H9 (cell line): ENCODE results near the gene USP36. TPM values are rescaled to one million over a fixed set of nuclear protein-coding genes. Genes with fewer than 3 reads are reported as not detected.

Source experiments
- DNase-seq: peaks from one replicate; pipeline ENCODE4 v3.0.0-alpha.2; 2017
- H2AFZ ChIP-seq: one replicate; pipeline ENCODE4 v1.6.1; 2013; ENCODE audit warnings: mild to moderate bottlenecking, low read length, control low read depth, moderate library complexity
- H2AK5ac ChIP-seq: 2 replicates; pipeline ENCODE4 v1.6.1; 2013; ENCODE audit warnings: low read length, control low read depth, mixed read lengths; ENCODE audit not compliant: insufficient read length
- H2BK120ac ChIP-seq: one replicate; pipeline ENCODE4 v1.6.1; 2013; ENCODE audit warnings: low read depth, mild to moderate bottlenecking, low read length, control low read depth, inconsistent platforms; ENCODE audit not compliant: poor library complexity, severe bottlenecking
- H2BK12ac ChIP-seq: 2 replicates; pipeline ENCODE4 v1.6.1; 2013; ENCODE audit warnings: low read length, control low read depth, mixed read lengths, low read depth; ENCODE audit not compliant: insufficient read length
- H2BK15ac ChIP-seq: 2 replicates; pipeline ENCODE4 v1.6.1; 2013; ENCODE audit warnings: low read depth, low read length, control low read depth
- H2BK20ac ChIP-seq: one replicate; pipeline ENCODE4 v1.6.1; 2013; ENCODE audit warnings: low read depth, mild to moderate bottlenecking, low read length, control low read depth, inconsistent platforms; ENCODE audit not compliant: poor library complexity, severe bottlenecking
- H2BK5ac ChIP-seq: 2 replicates; pipeline ENCODE4 v1.6.1; 2013; ENCODE audit warnings: low read length, control low read depth, mixed read lengths; ENCODE audit not compliant: insufficient read length
- H3K14ac ChIP-seq: 2 replicates; pipeline ENCODE4 v1.6.1; 2013; ENCODE audit warnings: low read length, control low read depth; ENCODE audit not compliant: insufficient read depth
- H3K18ac ChIP-seq: 2 replicates; pipeline ENCODE4 v1.6.1; 2013; ENCODE audit warnings: low read depth, mild to moderate bottlenecking, mixed read lengths, low read length, control low read depth; ENCODE audit not compliant: insufficient read length
- H3K23ac ChIP-seq: 2 replicates; pipeline ENCODE4 v1.6.1; 2013; ENCODE audit warnings: low read length, control low read depth, mixed read lengths, low read depth; ENCODE audit not compliant: insufficient read length
- H3K23me2 ChIP-seq: 2 replicates; pipeline ENCODE4 v1.6.1; 2013; ENCODE audit warnings: low read depth, mild to moderate bottlenecking, mixed read lengths, low read length, control low read depth; ENCODE audit not compliant: insufficient read length, poor library complexity, severe bottlenecking
- H3K27ac ChIP-seq: 2 replicates; pipeline ENCODE4 v1.5.1; 2013; ENCODE audit warnings: low read length, control low read depth, mixed read lengths, low read depth; ENCODE audit not compliant: insufficient read length
- H3K27me3 ChIP-seq: 2 replicates; pipeline ENCODE4 v1.6.1; 2013; ENCODE audit warnings: low read length, control low read depth, inconsistent platforms; ENCODE audit not compliant: insufficient read depth
- H3K4ac ChIP-seq: 2 replicates; pipeline ENCODE4 v1.6.1; 2013; ENCODE audit warnings: low read depth, mild to moderate bottlenecking, control low read depth, inconsistent platforms, low read length, moderate library complexity
- H3K4me1 ChIP-seq: 2 replicates; pipeline ENCODE4 v1.6.1; 2013; ENCODE audit warnings: low read length, control low read depth, inconsistent platforms; ENCODE audit not compliant: insufficient read depth
- H3K4me2 ChIP-seq: 2 replicates; pipeline ENCODE4 v1.6.1; 2013; ENCODE audit warnings: low read length, control low read depth, mixed read lengths; ENCODE audit not compliant: insufficient read length, insufficient read depth
- H3K56ac ChIP-seq: 2 replicates; pipeline ENCODE4 v1.6.1; 2013; ENCODE audit warnings: low read depth, mild to moderate bottlenecking, mixed read lengths, low read length, control low read depth; ENCODE audit not compliant: insufficient read length
- H3K79me1 ChIP-seq: 2 replicates; pipeline ENCODE4 v1.6.1; 2013; ENCODE audit warnings: low read depth, mild to moderate bottlenecking, moderate library complexity, low read length, control low read depth, inconsistent platforms; ENCODE audit not compliant: insufficient read depth, poor library complexity, severe bottlenecking
- H3K79me2 ChIP-seq: 2 replicates; pipeline ENCODE4 v1.6.1; 2013; ENCODE audit warnings: low read length, control low read depth, inconsistent platforms; ENCODE audit not compliant: insufficient read depth
- H3K9ac ChIP-seq: 2 replicates; pipeline ENCODE4 v1.6.1; 2013; ENCODE audit warnings: low read length, control low read depth, mixed read lengths; ENCODE audit not compliant: insufficient read length; ENCODE audit errors: extremely low read depth
- H3K9me3 ChIP-seq: one replicate; pipeline ENCODE4 v1.6.1; 2013; ENCODE audit warnings: low read depth, low read length, inconsistent platforms; ENCODE audit not compliant: control insufficient read depth
- H3T11ph ChIP-seq: one replicate; pipeline ENCODE4 v1.6.1; 2013; ENCODE audit warnings: mild to moderate bottlenecking, low read length, control low read depth, inconsistent platforms
- H4K20me1 ChIP-seq: one replicate; pipeline ENCODE4 v1.6.1; 2013; ENCODE audit not compliant: control insufficient read depth, insufficient read length, insufficient read depth
- H4K5ac ChIP-seq: 2 replicates; pipeline ENCODE4 v1.6.1; 2013; ENCODE audit warnings: low read depth, mild to moderate bottlenecking, mixed read lengths, low read length, control low read depth; ENCODE audit not compliant: insufficient read length
- H4K8ac ChIP-seq: replicated peaks from 2 replicates; pipeline ENCODE4 v1.6.1; 2013; ENCODE audit warnings: low read length, control low read depth, mixed read lengths, low read depth; ENCODE audit not compliant: insufficient read length
- H4K91ac ChIP-seq: 2 replicates; pipeline ENCODE4 v1.6.1; 2013; ENCODE audit warnings: low read depth, mild to moderate bottlenecking, moderate library complexity, mixed read lengths, low read length, control low read depth; ENCODE audit not compliant: insufficient read length
- H3K27ac Mint-ChIP-seq, 3 experiments: 2 replicates in 2 of 3; 3 replicates in 1 of 3; pipeline ENCODE4 v1.8.0; 2020 to 2021; ENCODE audit warnings: mixed read lengths in 3 of 3, mild to moderate bottlenecking in 1 of 3, moderate library complexity in 1 of 3
- H3K27me3 Mint-ChIP-seq: 2 replicates; pipeline ENCODE4 v1.8.0; 2021; ENCODE audit warnings: low read depth, mild to moderate bottlenecking, moderate library complexity, mixed read lengths
- H3K36me3 Mint-ChIP-seq, 3 experiments: 2 replicates in 2 of 3; 3 replicates in 1 of 3; pipeline ENCODE4 v1.8.0; 2020 to 2021; ENCODE audit warnings: low read depth in 3 of 3, mixed read lengths in 3 of 3; ENCODE audit not compliant: insufficient read depth in 1 of 3
- H3K4me1 Mint-ChIP-seq, 2 experiments: 2 replicates each; pipeline ENCODE4 v1.8.0; 2020; ENCODE audit warnings: mixed read lengths in 2 of 2
- H3K4me3 Mint-ChIP-seq, 2 experiments: 2 replicates in 1 of 2; 3 replicates in 1 of 2; pipeline ENCODE4 v1.8.0; 2020 to 2021; ENCODE audit warnings: mild to moderate bottlenecking in 2 of 2, mixed read lengths in 2 of 2, moderate library complexity in 1 of 2
- H3K9me3 Mint-ChIP-seq, 2 experiments: 2 replicates in 1 of 2; 3 replicates in 1 of 2; pipeline ENCODE4 v1.8.0; 2020; ENCODE audit warnings: mild to moderate bottlenecking in 2 of 2, mixed read lengths in 2 of 2, moderate library complexity in 1 of 2
- CTCF ChIP-seq: fragments of 200-600 bp; sonication (generic); conservative IDR thresholded peaks from 3 replicates; pipeline ENCODE4 v1.8.0; 2021; ENCODE audit warnings: antibody characterized with exemption, mild to moderate bottlenecking
- WGBS: extraction: QIAGEN DNeasy Blood & Tissue Kit; methylation state at CpG from one replicate; pipeline ENCODE4 v1.1.7; 2013; ENCODE audit warnings: missing lambda C conversion rate, low lambda C conversion rate, mixed read lengths; ENCODE audit not compliant: insufficient read length; ENCODE audit errors: extremely low coverage; 5-methylcytosine and 5-hydroxymethylcytosine counted together
- total RNA-seq: library from RNA; stranded (reverse); gene quantifications from 2 replicates; pipeline ENCODE4 v1.2.1, GENCODE V29; 2021

The USP36 gene
- total RNA-seq, 1 experiment from 2014 or later: 106 TPM

DNA sequence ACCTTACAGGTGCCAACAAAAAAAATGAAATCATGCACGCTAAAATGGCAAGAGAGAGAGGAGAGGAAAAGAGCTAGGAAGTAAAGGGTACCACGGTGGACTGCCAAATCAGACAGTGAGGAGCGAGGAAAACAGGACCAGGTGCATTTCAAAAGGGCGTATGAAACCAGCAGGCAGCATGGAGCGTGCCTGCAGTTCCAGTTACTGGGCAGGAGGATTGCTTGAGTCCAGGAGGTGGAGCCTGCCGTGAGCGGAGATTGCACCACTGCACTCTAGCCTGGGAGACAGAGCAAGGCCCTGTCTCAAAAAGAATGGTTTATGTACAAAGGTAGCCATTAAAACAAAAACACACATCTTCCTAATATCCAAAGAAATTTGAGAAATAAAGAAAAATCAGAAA, 16.4 kb downstream of the USP36 start:
- H3K27ac Mint-ChIP-seq: peak overlapping the region in 2 of 3 experiments; percentile 25 to 37; a peak in 3 of 7 replicates
- H3K18ac ChIP-seq: no peak overlapping the region
- H3K9me3 Mint-ChIP-seq: no peaks in the 10 kb centered on the region
- no peaks in the 10 kb centered on the region for H3K4me1 Mint-ChIP-seq
- no peak overlapping the region for H3K4me2 ChIP-seq
- H4K20me1 ChIP-seq: no peaks in the 10 kb centered on the region
- no peak overlapping the region for H3K27ac ChIP-seq
- H4K8ac ChIP-seq: no peak overlapping the region
- H3K9me3 ChIP-seq: no peaks in the 10 kb centered on the region
- no peak overlapping the region for H3T11ph ChIP-seq
- no peak overlapping the region for H3K56ac ChIP-seq
- H3K36me3 Mint-ChIP-seq: peaks cover 63 to 98% (median 93%) of the 10 kb centered on the region in 3 experiments; a peak in 6 of 7 replicates
- no peak overlapping the region for H2BK5ac ChIP-seq
- no peak for TF ChIP-seq CTCF
- H2BK20ac ChIP-seq: no peak overlapping the region
- DNase-seq: no peak
- H2BK12ac ChIP-seq: no peak overlapping the region
- H3K4me3 Mint-ChIP-seq: no peak overlapping the region
- H2BK15ac ChIP-seq: no peak overlapping the region
- H3K27me3 ChIP-seq: no peaks in the 10 kb centered on the region
- no peaks in the 10 kb centered on the region for H3K4me1 ChIP-seq
- no peak overlapping the region for H2AK5ac ChIP-seq
- no peak overlapping the region for H4K5ac ChIP-seq
- H3K79me2 ChIP-seq: peaks cover 3% of the 10 kb centered on the region; the same call in 1 of the 2 replicates
- no peak overlapping the region for H2AFZ ChIP-seq
- no peak overlapping the region for H3K14ac ChIP-seq
- H4K91ac ChIP-seq: no peak overlapping the region
- H3K79me1 ChIP-seq: peaks cover 6% of the 10 kb centered on the region
- WGBS: no CpG with 5 or more reads among the region's 7 CpGs
- H3K23ac ChIP-seq: no peak overlapping the region
- H2BK120ac ChIP-seq: no peak overlapping the region
- H3K9ac ChIP-seq: no peak overlapping the region
- H3K23me2 ChIP-seq: no peaks in the 10 kb centered on the region
- H3K4ac ChIP-seq: no peak overlapping the region
- H3K27me3 Mint-ChIP-seq: no peaks in the 10 kb centered on the region
